ENCODE data around the gene IL1RAPL1.

Gene IL1RAPL1

DNA sequence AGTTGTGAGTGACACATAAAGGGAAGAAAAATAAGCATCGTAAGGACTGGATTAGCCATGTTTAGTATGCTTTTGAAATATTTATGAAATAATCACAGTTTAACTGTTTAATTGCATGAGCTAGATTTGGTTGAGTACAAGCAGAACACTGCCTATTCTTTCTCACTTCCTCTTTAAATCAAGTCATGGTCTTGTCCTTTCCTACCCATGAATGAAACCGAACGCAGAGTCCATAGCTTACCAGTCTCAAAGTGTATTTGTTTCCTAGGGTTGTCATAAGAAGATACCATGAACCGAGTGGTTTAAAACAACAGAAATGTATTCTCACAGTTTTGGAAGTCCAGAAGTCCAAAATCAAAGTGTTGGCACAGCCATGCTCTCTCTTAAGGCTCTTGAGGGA is 944.1 kb downstream of the IL1RAPL1 start:
- DNase-seq (ENCODE audit: low read depth) = no peak

DNA sequence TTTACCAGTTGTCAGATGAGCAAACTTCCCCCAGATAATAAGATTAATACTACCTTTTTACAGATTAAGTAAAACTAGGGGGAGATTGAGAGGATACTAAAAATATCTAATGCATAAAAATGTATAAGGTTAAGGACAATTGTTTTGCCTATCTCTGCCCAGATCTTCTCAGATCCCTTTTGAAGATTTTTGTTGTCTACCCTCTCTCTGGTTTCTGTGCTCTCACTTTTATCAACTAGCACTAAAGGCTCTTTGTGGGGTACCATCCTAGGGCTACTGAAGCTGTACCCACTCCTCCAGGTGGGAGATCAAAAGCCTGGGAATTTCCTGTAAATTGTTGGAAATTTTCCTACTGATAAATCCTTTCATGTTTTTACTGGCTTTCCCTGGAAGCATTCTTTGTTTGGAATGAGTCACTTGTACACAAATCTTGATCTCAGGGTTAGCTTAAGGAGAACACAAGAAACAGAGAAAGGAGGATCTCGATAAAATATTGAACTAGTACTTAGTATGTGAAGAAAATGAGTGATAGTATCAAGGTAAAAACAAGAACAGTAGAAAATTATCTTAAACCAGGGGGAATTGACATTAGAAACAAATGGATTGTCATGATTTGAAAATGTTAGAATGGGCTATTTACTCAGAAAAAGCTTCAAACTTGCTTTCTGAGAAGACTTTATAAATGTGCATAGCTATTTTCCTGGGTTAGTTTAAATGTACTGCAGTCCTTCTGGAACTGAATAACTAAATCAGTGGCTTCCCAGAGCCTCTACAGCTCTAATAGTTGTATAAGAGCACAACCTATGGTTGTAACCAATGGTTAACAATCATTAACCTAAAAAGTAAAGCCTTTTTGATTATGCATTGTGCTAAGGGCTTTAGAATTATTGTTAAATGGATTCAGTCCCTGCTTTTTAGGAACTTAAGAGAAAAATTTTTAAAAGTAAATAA is 948.2 kb downstream of the IL1RAPL1 start:
- DNase-seq (ENCODE audit: low read depth) = no peak

- no peak for DNase-seq (ENCODE audit: low read depth)
These were observed 953.8 kb downstream of the IL1RAPL1 start for GRCh38 chrX:29541038-29541437.

DNA sequence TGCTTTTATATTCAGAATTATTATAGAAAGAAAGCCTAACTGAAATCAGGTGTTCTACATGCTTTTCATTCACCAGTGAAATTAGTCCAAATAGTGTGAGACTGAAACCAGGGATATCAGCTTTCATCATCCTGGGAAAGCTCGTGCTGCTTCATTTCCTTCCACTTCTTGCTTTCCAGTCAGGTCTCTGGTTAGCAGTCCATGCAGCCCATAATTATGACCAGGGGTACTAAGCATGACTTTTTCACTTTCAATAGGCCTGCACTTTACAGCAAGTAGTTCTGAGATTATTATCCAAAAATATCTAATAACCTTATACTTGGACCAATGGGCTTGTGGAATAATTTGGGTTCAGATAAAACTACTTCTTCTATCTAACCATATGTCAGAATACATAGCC is 954.9 kb downstream of the IL1RAPL1 start:
- DNase-seq (ENCODE audit: low read depth) = no peak

GRCh38 chrX:29545878-29546277 is 958.6 kb downstream of the IL1RAPL1 start:
- no peak for DNase-seq (ENCODE audit: low read depth)

GRCh38 chrX:29547877-29548276 is 960.6 kb downstream of the IL1RAPL1 start:
- DNase-seq (ENCODE audit: low read depth) = no peak

DNA sequence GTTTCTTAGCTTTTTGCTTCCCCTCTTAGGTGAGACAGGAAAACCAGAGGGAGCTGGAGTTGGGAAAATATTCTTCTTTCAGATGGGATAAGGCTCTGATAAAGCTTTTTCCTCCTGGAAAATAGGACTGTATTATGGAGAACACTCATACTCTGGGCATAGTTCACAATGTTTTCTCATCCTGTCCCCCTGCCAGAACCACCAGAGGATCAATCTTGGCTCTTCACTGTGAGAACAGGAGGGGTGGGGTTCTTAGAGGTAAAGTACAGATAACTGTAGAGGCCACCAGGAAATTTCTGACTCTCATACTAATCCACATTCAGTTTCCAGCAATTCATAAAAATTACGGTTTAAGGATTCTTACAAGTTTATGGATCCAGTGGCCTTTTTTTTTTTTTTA is 966.3 kb downstream of the IL1RAPL1 start:
- no peak for DNase-seq (ENCODE audit: low read depth)

DNA sequence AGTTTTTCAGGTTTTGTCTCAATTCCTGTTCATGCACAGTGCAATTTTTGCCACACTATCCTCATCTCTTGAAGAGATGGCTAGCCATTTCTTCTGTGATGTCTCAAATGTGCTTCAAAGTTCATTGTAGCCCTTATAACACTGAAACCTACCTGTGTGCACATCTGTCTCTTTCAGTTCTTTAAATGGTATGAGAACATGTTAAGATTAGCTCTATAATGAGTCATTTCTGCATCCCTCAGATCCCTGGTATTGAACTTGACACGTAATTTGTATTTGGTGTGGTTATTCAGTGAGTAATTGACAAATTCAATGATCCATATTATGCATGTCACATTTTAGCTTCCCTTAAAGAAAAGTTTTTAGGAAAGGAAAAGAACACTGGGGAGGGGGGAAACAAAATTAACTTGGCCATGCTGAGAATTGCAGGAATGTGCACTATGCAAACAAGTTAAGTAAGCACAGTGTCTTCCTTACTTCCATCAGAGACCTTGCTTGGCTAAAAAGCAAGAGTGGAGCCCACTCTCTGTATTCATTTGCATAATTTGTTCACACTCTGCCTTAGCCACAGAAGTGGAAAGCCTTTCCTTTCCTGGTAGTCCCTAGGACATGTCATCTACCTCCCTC is 968.3 kb downstream of the IL1RAPL1 start:
- DNase-seq (ENCODE audit: low read depth) = no peak

DNA sequence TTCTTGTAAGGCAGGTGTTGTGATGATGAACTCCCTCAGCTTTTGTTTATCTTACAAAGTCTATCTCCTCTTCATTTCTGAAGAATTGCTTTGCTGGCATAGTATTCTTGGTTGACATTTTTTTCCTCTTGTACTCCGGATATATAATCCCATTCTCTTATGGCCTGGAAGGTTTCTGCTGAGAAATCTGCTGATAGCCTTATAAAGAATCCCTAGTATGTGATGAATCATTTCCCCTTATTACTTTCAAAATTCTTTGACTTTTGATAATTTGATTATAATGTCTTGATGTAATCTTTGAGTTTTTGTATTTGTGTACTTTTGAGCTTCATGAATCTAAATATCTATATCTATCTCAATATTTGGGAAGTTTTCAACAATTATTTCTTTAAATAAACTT is 972.8 kb downstream of the IL1RAPL1 start:
- no peak for DNase-seq (ENCODE audit: low read depth)

DNA sequence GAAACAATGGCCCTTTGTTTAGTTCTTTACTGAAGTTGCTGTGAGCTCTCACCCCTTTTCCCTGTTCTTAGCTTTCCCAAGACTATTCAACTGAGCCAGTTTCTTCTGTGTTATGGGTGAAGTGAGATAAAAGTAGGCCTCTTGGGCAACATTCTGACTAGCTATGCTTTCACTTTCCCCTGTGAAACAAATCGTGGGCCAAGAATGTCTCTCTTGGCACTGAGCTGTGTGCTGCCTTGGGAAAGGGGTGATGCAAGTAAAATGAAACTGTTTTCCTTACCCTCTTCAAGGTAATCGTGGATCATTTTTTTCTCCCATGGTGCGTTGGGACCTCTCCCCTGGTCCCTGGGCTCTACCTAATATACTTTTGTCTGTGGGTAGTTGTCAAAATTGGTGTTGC is 974.2 kb downstream of the IL1RAPL1 start:
- no peak for DNase-seq (ENCODE audit: low read depth)

GRCh38 chrX:29580560-29580959 is 993.3 kb downstream of the IL1RAPL1 start:
- DNase-seq (ENCODE audit: low read depth) = no peak

GRCh38 chrX:29581223-29581622 is 994.0 kb downstream of the IL1RAPL1 start:
- no peak for DNase-seq (ENCODE audit: low read depth)

GRCh38 chrX:29587107-29587506 is 999.9 kb downstream of the IL1RAPL1 start:
- no peak for DNase-seq (ENCODE audit: low read depth)

GRCh38 chrX:29590921-29591320 is 1003.7 kb downstream of the IL1RAPL1 start:
- no peak for DNase-seq (ENCODE audit: low read depth)

DNA sequence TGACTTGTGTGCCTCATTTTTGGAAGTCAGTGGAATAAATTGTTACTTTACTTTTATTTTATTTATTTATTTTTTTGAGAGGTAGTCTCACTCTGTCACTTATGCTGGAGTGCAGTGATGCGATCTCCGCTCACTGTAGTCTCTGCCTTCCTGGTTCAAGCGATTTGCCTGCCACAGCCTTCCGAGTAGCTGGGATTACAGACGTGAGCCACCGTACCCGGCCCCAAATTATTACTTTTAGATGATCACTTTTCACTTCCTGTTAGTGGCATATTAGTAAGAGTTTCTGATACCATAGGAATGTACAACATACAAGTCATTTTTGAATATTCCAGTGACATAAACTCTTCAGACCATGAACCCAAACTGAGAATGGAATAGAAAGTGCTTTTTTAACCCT is 1017.1 kb downstream of the IL1RAPL1 start:
- DNase-seq (ENCODE audit: low read depth) = no peak

DNA sequence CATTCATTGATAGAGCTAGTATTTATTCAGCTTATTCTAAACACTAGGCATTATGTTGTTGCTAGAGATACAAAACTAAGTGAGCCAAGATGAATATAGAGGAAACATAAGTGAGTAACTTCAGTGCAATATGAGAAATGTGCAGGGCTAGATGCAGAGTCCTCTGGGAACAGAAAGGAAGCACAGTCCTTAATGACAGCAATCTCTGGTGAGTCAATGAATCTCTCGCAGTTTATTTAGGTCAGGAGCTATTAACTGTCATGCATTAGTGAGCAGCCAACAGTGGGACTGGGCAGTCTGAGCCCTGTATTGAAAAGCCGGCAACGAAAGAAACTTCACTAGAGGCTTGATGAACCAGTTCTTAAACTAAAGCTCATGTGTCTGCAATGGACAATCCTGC is 1030.0 kb downstream of the IL1RAPL1 start:
- DNase-seq (ENCODE audit: low read depth) = no peak

GRCh38 chrX:29617725-29618124 is 1030.5 kb downstream of the IL1RAPL1 start:
- DNase-seq (ENCODE audit: low read depth) = no peak

GRCh38 chrX:29627833-29628232 is 1040.6 kb downstream of the IL1RAPL1 start:
- no peak for DNase-seq (ENCODE audit: low read depth)

GRCh38 chrX:29634516-29634915 is 1047.3 kb downstream of the IL1RAPL1 start:
- no peak for DNase-seq (ENCODE audit: low read depth)

- no peak for DNase-seq (ENCODE audit: low read depth)
These were observed 1049.1 kb downstream of the IL1RAPL1 start for GRCh38 chrX:29636331-29636730.

- DNase-seq (ENCODE audit: low read depth) = no peak
These were observed 1052.9 kb downstream of the IL1RAPL1 start for GRCh38 chrX:29640106-29640505.

- no peak for DNase-seq (ENCODE audit: low read depth)
These were observed 1054.2 kb downstream of the IL1RAPL1 start for GRCh38 chrX:29641461-29641860.

GRCh38 chrX:29643181-29643580 is 1055.9 kb downstream of the IL1RAPL1 start:
- no peak for DNase-seq (ENCODE audit: low read depth)

DNA sequence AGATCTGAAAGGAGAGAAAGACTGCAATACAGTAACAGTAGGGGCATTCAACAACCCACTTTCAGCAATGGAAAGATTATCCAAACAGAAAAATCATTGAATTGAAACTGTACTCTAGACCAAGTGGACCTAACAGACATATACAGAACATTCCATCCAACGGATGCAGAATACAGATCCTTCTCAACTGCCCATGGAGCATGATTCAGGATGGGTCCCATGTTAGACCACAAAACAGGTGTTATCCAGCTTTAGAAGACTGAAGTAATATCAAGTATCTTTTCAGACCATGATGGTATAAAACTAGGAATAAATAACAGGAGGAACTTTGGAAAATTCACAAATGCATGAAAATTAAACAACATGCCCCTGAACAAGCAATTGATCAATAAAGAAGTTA is 1060.9 kb downstream of the IL1RAPL1 start:
- DNase-seq (ENCODE audit: low read depth) = no peak

Measured in CMK (cell line).